GM19023 (cell line): ENCODE data around the gene DNAJB2.

Experiments
- ATAC-seq: cut with Tn5 transposase; IDR thresholded peaks from one replicate; pipeline ENCODE4 v1.9.1; 2021; ENCODE audit warnings: mild to moderate bottlenecking, moderate library complexity; ENCODE audit not compliant: unreplicated experiment

DNAJB2 gene

GRCh38 chr2:219279151-219279915 is at the start of gene DNAJB2:
TSS of gene DNAJB2 (plus strand) at chr2:219279366. CDS start at chr2:219279834, 468 bp downstream.
- ATAC-seq: peak; percentile 87

GRCh38 chr2:219230059-219230540 is 49.1 kb upstream of the DNAJB2 start:
- ATAC-seq: no peak

- no peak for ATAC-seq
Observed at GRCh38 chr2:219234331-219234730, 44.8 kb upstream of the DNAJB2 start.

- no peak for ATAC-seq
Observed at GRCh38 chr2:219243291-219243761, 35.8 kb upstream of the DNAJB2 start.

GRCh38 chr2:219244789-219245147 is 34.4 kb upstream of the DNAJB2 start:
- no peak for ATAC-seq

GRCh38 chr2:219245148-219245898 is 33.8 kb upstream of the DNAJB2 start, which contains the start of the genes GLB1L and STK16:
TSS of gene GLB1L (minus strand) at chr2:219245444. CDS start at chr2:219243573, 1,871 bp downstream.
TSS of gene STK16 (plus strand) at chr2:219245479. CDS start at chr2:219246000, 521 bp downstream.
- ATAC-seq: peak; percentile 73

- ATAC-seq: no peak
Observed at GRCh38 chr2:219245899-219246230, 33.3 kb upstream of the DNAJB2 start.

GRCh38 chr2:219246559-219246958 is 32.6 kb upstream of the DNAJB2 start:
- no peak for ATAC-seq

GRCh38 chr2:219247678-219248642 is 31.2 kb upstream of the DNAJB2 start:
- ATAC-seq: no peak

- ATAC-seq: no peak
Observed at GRCh38 chr2:219248845-219249202, 30.3 kb upstream of the DNAJB2 start.

GRCh38 chr2:219249203-219249980 is 29.8 kb upstream of the DNAJB2 start:
- peak; percentile 34 for ATAC-seq

- no peak for ATAC-seq
Observed at GRCh38 chr2:219250049-219250781, 29.0 kb upstream of the DNAJB2 start.

GRCh38 chr2:219251656-219252055 is 27.5 kb upstream of the DNAJB2 start:
- no peak for ATAC-seq

GRCh38 chr2:219252084-219252483 is 27.1 kb upstream of the DNAJB2 start:
- no peak for ATAC-seq

- ATAC-seq: no peak
Observed at GRCh38 chr2:219252570-219252899, 26.6 kb upstream of the DNAJB2 start.

- ATAC-seq: peak; percentile 14
Observed at GRCh38 chr2:219252900-219253752, 26.0 kb upstream of the DNAJB2 start, which contains the start of gene TUBA4B. TSS of gene TUBA4B (plus strand) at chr2:219253243. CDS start at chr2:219253408, 165 bp downstream.

GRCh38 chr2:219253753-219254589 is 25.2 kb upstream of the DNAJB2 start, which contains the start of gene TUBA4A:
TSS of gene TUBA4A (minus strand) at chr2:219253918. CDS start at chr2:219253858, 60 bp downstream.
- ATAC-seq: peak; percentile 51
